Activated CD8-positive, alpha-beta memory T cell treated with anti-CD3 and anti-CD28 coated beads, Interleukin-2, amount 10 ng/mL, durations not matched to agents 7 days and 5 days (primary cell): ENCODE data around the gene SLC2A8. TPM values are rescaled to one million over a fixed set of nuclear protein-coding genes. Genes with fewer than 3 reads are reported as not detected.
A peak's percentile ranks its signal among the peaks of the same experiment; 100 is the strongest.

Experiments
- ATAC-seq: fragments of 150-1000 bp; cut with Tn5 transposase; one replicate; pipeline ENCODE4 v1.10.0; 2021; ENCODE audit warnings: moderate library complexity
- CTCF ChIA-PET: fragments of 350-600 bp; sonication (Branson Sonifier 250); formaldehyde crosslinking; loops from one replicate; lab custom pipeline; 2021; ENCODE audit warnings: antibody characterized with exemption; lab: Charles Lee
- DNase-seq: peaks from one replicate; pipeline ENCODE4 v3.0.0-alpha.2; 2020
- H3K27ac Mint-ChIP-seq: one replicate; pipeline ENCODE4 v1.8.0; 2021; ENCODE audit warnings: mild to moderate bottlenecking, mixed read lengths
- H3K27me3 Mint-ChIP-seq: one replicate; pipeline ENCODE4 v1.8.0; 2021; ENCODE audit warnings: mixed read lengths
- H3K36me3 Mint-ChIP-seq: one replicate; pipeline ENCODE4 v1.8.0; 2021; ENCODE audit warnings: mild to moderate bottlenecking, mixed read lengths
- H3K4me1 Mint-ChIP-seq: one replicate; pipeline ENCODE4 v1.8.0; 2021; ENCODE audit warnings: mixed read lengths
- H3K4me3 Mint-ChIP-seq: one replicate; pipeline ENCODE4 v1.8.0; 2021; ENCODE audit warnings: mild to moderate bottlenecking, moderate library complexity, mixed read lengths
- H3K9me3 Mint-ChIP-seq: one replicate; pipeline ENCODE4 v1.8.0; 2022; ENCODE audit warnings: low read depth, mixed read lengths
- total RNA-seq, 2 experiments: library from RNA; stranded (reverse); gene quantifications; one replicate each; pipeline ENCODE4 v1.2.3, GENCODE V29; 2021

SLC2A8 gene
- total RNA-seq, 2 experiments from 2014 or later, result 12.1 to 26.0 TPM

DNA sequence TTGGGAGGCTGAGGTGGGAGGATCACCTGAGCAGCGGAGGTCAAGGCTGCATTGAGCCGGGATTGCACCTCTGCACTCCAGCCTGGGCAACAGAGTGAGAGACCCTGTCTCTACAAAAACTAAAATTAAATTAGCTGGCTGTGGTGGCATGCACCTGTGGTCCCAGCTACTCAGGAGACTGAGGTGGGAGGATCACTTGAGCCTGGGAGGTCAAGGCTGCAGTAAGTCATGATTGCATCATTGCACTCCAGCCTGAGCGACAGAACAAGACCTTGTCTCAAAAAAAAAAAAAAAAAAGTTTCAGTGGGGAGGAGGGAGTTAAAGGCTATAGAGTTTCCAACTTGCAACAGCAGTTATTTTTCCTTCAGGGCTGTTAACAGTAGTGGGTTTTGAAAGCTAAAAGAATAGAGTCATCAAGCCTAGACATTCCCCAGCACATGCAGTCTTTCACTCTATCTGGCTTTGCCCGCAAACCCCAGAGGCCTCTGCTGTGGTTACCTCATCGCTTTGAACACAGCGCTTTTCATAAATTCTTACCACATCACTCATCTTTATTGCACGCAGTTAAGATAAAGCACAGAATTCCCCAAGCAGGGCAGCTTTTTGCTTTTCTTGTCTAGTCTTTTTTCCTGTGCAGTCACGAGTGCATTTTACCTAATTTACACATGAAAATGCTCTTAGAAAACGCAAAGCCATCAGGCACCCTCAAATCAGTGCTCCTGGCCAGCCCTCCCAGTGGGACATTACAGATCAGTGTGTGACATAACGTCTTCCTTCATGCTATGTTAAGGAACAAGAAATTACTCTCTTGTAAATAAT, 8.7 kb upstream of the SLC2A8 start:
- CTCF ChIA-PET, result interaction anchor here (0.7 to 1.6 kb wide), 9 partner anchors 9 to 169 kb away, joined by 3 to 14 read pairs (median 3); partner anchors contain the start of gene SLC2A8
- Mint-ChIP-seq H3K9me3 (no peaks in the 10 kb centered on the region), H3K27me3 (peaks cover 48% of the 10 kb centered on the region), H3K27ac (peak overlapping the region; percentile 83), H3K36me3 (no peaks in the 10 kb centered on the region), H3K4me1 (peaks cover 33% of the 10 kb centered on the region), H3K4me3 (peak overlapping the region; percentile 16)
- DNase-seq (peak; percentile 96), ATAC-seq (peak; percentile 93)

DNA sequence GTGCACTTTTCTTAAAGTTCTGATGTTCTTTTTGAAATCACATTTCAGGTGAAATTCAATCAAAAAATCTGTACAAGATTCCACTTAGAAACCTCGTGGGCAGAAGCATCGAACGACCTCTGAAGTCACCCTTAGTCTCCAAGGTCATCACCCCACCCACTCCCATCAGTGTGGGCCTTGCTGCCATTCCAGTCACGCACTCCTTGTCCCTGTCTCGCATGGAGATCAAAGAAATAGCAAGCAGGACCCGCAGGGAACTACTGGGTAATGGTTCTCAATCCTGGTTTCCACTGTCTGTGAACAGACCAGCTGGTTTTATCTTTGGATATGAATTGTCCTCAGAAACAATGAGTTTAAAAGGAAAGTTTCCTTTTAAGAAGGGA, 8.1 kb upstream of the SLC2A8 start:
- CTCF ChIA-PET, result interaction anchor here (0.7 to 1.6 kb wide), 6 partner anchors 8 to 170 kb away, joined by 3 to 14 read pairs (median 3); partner anchors contain the start of gene SLC2A8
- Mint-ChIP-seq H3K9me3 (no peaks in the 10 kb centered on the region), H3K27me3 (peaks cover 48% of the 10 kb centered on the region), H3K4me1 (peaks cover 33% of the 10 kb centered on the region), H3K36me3 (no peaks in the 10 kb centered on the region), H3K4me3 (no peak overlapping the region), H3K27ac (peak overlapping the region; percentile 83)
- no peak for ATAC-seq
- no peak for DNase-seq

DNA sequence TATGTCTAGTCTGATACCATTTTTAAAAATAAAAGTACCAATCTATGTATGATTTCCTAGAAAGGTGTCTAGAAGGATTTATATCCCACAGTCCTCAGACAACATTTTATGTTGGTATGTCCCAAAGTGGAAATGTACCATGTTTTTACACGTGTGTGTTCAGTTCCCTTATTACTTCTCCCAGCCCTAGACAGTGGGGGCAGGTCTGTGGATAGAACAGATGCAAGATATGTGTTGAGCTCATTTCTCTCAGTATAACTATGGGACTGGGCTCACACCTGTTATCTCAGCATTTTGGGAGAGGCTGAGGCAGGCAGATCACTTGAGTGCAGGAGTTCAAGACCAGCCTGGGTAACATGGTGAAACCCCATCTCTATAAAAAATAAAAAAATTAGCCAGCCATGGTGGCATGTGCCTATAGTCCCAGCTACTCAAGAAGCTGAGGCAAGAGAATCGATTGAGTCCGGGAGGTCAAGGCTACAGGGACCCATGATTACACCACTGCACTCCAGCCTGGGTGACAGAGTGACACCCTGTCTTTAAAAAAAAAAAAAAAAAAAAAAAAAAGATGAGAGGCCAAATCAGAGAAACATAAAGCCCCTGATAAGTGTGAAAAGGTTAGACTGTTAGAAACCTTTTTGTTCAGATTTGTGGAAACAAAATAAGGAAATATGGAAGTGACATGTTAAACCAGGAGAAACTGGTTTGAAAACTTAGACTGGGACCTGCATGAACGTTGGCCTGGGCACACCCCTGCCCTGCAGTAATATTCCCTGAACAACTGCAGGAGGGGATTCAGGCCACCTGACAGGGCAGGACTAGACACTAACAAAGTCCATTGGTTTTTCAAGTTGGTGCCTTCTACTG, 7.4 kb upstream of the SLC2A8 start:
- CTCF ChIA-PET, result interaction anchor here (1.6 kb wide), 1 partner anchor 166 kb away, joined by 4 read pairs; no protein-coding TSS in a partner anchor
- H3K36me3 Mint-ChIP-seq, result no peaks in the 10 kb centered on the region

DNA sequence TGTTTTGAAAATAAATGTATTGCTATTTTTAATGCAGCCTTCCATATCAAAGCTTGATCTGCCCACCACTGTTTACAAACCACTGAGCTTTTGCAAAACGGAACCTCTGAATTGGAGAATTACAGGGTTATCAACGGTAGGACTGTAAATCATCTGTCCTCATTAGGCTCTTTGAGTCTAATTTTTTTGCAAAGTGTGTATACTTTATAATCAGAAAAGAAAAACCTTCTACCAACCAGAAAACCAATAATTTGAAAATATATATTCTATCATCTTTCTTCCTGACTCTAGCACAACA, 6.8 kb upstream of the SLC2A8 start:
- ATAC-seq (no peak), DNase-seq (no peak)
- CTCF ChIA-PET, result no interaction called here
- Mint-ChIP-seq H3K4me1 (peaks cover 33% of the 10 kb centered on the region), H3K9me3 (no peaks in the 10 kb centered on the region), H3K27me3 (peaks cover 38% of the 10 kb centered on the region), H3K4me3 (no peak overlapping the region), H3K36me3 (no peaks in the 10 kb centered on the region), H3K27ac (no peak overlapping the region)

More for the DNA sequence above, 7.4 kb upstream of the SLC2A8 start:
- no peak for ATAC-seq
- no peaks in the 10 kb centered on the region for H3K9me3 Mint-ChIP-seq
- H3K27me3 Mint-ChIP-seq, result peaks cover 42% of the 10 kb centered on the region
- H3K27ac Mint-ChIP-seq, result no peak overlapping the region
- no peak for DNase-seq
- no peak overlapping the region for H3K4me3 Mint-ChIP-seq
- H3K4me1 Mint-ChIP-seq, result peaks cover 33% of the 10 kb centered on the region

DNA sequence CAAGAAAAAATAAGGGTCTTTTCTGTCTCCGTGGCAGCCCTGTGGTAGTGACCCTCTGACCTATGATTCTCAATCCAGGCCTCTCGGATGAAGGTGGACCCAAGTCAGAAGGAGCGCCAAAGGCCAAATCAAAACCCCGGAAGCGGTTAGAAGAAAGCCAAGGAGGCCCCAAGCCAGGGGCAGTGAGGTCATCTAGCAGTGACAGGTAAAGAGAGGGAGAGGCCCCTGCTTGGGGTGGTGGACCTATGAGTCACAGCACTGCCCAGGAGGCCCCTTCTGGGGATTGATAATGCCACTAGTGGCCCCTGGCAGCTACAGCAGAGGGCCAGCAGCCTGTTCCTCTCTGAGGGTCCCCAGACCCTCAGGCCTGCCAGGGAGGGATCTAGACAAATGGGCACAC, 6.4 kb upstream of the SLC2A8 start:
- no peaks in the 10 kb centered on the region for H3K36me3 Mint-ChIP-seq
- no peak overlapping the region for H3K4me3 Mint-ChIP-seq
- CTCF ChIA-PET, result no interaction called here
- DNase-seq, result no peak
- H3K27me3 Mint-ChIP-seq, result peaks cover 38% of the 10 kb centered on the region
- H3K4me1 Mint-ChIP-seq, result peaks cover 35% of the 10 kb centered on the region
- H3K27ac Mint-ChIP-seq, result no peak overlapping the region
- ATAC-seq, result no peak
- H3K9me3 Mint-ChIP-seq, result no peaks in the 10 kb centered on the region

DNA sequence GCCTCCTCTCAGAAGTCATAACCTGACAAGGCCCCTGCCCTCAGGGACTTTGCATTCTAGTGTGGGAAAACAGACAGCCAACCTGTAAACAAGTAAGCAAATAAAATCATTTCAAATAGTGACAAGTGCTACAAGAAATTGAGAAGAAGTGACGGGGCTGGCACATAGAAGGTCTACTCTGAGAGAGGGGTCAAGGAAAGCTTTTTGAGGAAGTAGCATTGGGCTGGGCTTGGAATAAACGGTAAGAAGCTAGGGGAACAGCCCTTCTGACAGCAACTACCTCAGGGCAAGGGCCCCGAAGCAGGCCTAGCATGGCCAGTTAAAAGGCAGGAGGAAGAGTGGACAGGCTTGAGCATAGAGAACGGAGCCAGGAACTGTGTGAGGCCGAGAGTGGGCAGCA, 4.8 kb upstream of the SLC2A8 start:
- CTCF ChIA-PET, result no interaction called here
- DNase-seq, result no peak
- Mint-ChIP-seq H3K9me3 (no peaks in the 10 kb centered on the region), H3K4me1 (peaks cover 43% of the 10 kb centered on the region), H3K27ac (no peak overlapping the region), H3K4me3 (no peak overlapping the region), H3K36me3 (no peaks in the 10 kb centered on the region), H3K27me3 (peaks cover 35% of the 10 kb centered on the region)
- ATAC-seq, result no peak

DNA sequence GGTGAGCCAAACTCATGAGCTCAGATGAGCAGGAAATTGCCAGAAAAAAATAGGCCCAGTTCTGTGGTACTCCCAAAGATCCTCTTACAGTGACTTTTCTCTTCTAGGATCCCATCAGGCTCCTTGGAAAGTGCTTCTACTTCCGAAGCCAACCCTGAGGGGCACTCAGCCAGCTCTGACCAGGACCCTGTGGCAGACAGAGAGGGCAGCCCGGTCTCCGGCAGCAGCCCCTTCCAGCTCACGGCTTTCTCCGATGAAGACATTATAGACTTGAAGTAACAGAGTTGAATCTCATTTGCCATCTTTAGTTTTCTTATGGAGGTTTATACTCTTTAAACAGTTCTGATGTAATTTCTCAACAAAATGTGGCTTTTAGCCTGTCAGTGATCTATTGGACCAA, 4.0 kb upstream of the SLC2A8 start:
- Mint-ChIP-seq H3K27ac (no peak overlapping the region), H3K4me1 (peaks cover 41% of the 10 kb centered on the region), H3K4me3 (no peak overlapping the region), H3K27me3 (peaks cover 35% of the 10 kb centered on the region), H3K9me3 (no peaks in the 10 kb centered on the region), H3K36me3 (no peaks in the 10 kb centered on the region)
- DNase-seq (no peak), ATAC-seq (no peak)
- CTCF ChIA-PET, result no interaction called here

DNA sequence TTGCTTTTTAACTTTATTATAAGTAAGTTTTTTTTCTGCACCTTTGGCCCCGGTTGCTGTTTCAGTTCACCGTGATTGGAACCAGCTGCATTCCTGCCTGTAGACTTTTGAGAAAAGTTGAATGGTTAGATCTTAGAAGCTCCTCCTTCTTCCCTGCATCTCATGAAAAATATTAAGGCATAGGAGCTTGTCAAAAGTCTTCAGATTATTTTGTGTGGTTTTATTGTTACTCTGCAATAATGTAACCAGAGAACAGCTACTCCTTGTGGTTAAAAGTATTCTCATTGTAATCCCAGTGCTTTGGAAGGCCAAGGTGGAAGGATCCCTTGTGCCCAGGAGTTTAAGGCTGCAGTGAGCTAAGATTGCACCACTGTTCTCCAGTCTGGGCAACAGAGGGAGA, 3.3 kb upstream of the SLC2A8 start:
- H3K36me3 Mint-ChIP-seq, result no peaks in the 10 kb centered on the region
- H3K27me3 Mint-ChIP-seq, result peaks cover 35% of the 10 kb centered on the region
- peaks cover 37% of the 10 kb centered on the region for H3K4me1 Mint-ChIP-seq
- no peak overlapping the region for H3K27ac Mint-ChIP-seq
- no peak for DNase-seq
- ATAC-seq, result no peak
- no peak overlapping the region for H3K4me3 Mint-ChIP-seq
- CTCF ChIA-PET, result interaction anchor here (0.6 to 0.7 kb wide), 2 partner anchors 49 to 55 kb away, joined by 3 to 4 read pairs; no protein-coding TSS in a partner anchor
- no peaks in the 10 kb centered on the region for H3K9me3 Mint-ChIP-seq

DNA sequence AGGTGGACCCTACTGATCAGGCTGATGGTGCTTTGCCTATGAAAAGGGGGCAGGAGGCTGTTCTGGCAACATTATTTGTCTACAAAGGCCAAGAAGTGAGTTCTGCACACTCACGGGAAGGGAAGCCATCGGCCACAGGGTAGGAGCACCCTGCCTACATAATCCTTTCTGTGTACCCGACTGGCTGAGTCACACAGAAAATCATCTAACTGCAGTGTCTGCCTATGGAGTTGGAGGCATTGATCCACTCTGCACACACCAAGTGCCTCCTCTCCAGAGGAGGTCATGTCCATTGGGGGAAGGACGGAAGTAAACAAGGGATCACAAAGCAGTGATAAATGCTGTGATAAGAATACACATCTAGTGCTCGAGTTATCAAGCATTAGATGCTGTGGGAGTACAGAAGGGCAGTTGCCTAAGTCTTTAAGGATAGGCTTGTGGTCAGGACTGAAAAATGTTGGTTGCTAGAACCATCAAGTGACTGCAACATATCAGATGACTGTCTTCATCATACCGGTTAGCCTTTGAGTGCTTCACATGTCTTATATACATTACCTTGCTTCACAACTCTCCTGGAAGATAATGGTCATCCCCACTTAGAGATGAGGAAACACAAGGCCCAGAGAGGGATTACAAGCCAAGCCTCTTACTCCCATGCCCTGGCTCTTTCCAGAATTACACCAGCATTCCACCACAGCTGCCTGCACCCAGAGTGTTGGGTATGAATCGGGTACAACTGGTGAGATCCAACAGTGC, 1.3 kb upstream of the SLC2A8 start:
- peak overlapping the region; percentile 17 for H3K27ac Mint-ChIP-seq
- no peaks in the 10 kb centered on the region for H3K36me3 Mint-ChIP-seq
- H3K9me3 Mint-ChIP-seq, result no peaks in the 10 kb centered on the region
- peak overlapping the region; percentile 61 for H3K4me3 Mint-ChIP-seq
- CTCF ChIA-PET, result interaction anchor here (1.4 to 2.0 kb wide), 6 partner anchors 28 to 180 kb away, joined by 4 to 15 read pairs (median 10); partner anchors contain the start of gene ZNF79
- H3K4me1 Mint-ChIP-seq, result peaks cover 19% of the 10 kb centered on the region
- ATAC-seq (no peak), DNase-seq (no peak)
- peaks cover 31% of the 10 kb centered on the region for H3K27me3 Mint-ChIP-seq

DNA sequence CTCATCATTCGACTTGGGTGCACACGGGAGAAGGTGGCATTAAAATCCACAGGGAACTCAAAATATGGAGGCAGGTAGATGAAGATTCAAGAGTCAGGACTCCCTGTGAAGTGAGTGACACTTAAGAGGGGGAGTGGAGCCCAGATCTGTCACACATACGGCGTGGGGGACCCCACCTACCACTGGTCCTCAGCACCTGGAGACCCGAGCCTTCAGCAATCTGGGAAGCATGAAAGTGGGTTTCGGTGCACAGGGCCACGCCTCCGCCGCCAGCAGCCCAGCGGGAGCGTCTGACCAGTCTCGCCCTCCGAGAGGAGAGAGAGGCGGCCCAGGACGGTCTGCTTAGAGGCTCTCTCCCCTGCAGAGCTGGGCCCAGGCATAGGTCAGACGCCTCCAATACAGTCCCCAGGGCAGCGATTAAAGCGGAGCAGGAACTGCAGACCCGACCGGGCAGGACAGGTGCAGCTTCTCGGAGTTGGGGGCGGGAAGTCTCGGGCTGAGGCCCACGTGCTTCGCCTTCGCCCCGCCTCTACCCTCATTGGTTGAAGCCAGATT, 639 bp upstream of the SLC2A8 start:
- H3K27me3 Mint-ChIP-seq, result peaks cover 31% of the 10 kb centered on the region
- DNase-seq, result no peak
- peak overlapping the region; percentile 43 for H3K27ac Mint-ChIP-seq
- peak overlapping the region; percentile 61 for H3K4me3 Mint-ChIP-seq
- H3K36me3 Mint-ChIP-seq, result no peaks in the 10 kb centered on the region
- H3K9me3 Mint-ChIP-seq, result no peaks in the 10 kb centered on the region
- ATAC-seq, result no peak
- peaks cover 18% of the 10 kb centered on the region for H3K4me1 Mint-ChIP-seq
- CTCF ChIA-PET, result interaction anchor here (0.6 to 2.0 kb wide), 22 partner anchors 8 to 455 kb away, joined by 3 to 15 read pairs (median 4); partner anchors contain the start of gene ZNF79

DNA sequence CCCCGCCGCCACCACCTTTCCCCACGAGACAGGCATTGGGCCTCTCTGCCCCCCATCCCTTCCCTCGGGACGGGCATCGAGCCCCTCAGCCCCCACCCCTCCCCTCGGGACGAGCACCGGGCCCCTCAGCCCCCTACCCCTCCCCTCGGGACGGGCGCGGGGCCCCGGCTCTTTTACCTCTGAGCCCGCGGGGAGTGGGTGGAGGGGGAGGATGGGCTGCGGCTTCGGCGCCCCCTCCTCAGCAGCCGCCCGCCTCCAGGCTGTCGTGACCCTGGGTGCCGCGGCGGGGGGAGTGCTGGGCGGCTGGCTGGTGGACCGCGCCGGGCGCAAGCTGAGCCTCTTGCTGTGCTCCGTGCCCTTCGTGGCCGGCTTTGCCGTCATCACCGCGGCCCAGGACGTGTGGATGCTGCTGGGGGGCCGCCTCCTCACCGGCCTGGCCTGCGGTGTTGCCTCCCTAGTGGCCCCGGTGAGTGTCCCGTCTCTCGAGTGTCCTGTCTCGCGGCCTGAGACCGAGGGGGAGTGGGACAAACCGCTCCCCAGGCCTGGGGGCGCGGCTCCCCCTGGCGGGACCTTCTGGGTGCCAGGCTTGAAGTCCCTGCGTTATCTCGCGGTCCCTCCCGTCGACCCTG, 791 bp downstream of the SLC2A8 start:
- H3K36me3 Mint-ChIP-seq, result no peaks in the 10 kb centered on the region
- H3K4me3 Mint-ChIP-seq, result peak overlapping the region; percentile 68
- peaks cover 18% of the 10 kb centered on the region for H3K4me1 Mint-ChIP-seq
- CTCF ChIA-PET, result interaction anchor here (0.7 to 3.1 kb wide), 18 partner anchors 10 to 457 kb away, joined by 3 to 15 read pairs (median 6); partner anchors contain the start of gene ZNF79
- ATAC-seq, result no peak
- H3K27ac Mint-ChIP-seq, result peak overlapping the region; percentile 47
- peaks cover 22% of the 10 kb centered on the region for H3K27me3 Mint-ChIP-seq
- DNase-seq, result peak; percentile 60
- H3K9me3 Mint-ChIP-seq, result no peaks in the 10 kb centered on the region

DNA sequence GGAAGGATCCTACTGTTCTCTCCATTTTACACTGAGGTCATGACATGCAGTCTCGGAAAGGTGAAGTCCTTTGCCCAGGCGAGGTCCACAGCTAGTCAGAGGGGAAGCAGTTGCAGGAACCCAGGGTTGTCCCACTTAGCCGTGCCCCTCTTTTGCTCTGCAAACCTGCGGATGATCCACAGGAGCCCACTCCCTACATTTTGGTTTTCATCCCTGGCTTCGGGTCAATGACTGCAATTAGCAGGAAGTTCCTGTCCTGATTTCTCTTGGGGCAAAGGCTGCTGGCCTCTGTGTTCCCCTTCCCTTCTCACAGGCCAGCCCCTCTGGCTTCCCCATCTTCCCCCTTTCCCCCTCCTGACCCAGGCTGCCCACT, 1.3 kb downstream of the SLC2A8 start:
- CTCF ChIA-PET, result interaction anchor here (1.2 to 3.1 kb wide), 5 partner anchors 10 to 183 kb away, joined by 3 to 13 read pairs (median 6); no protein-coding TSS in a partner anchor
- no peaks in the 10 kb centered on the region for H3K9me3 Mint-ChIP-seq
- no peaks in the 10 kb centered on the region for H3K36me3 Mint-ChIP-seq
- peaks cover 19% of the 10 kb centered on the region for H3K27me3 Mint-ChIP-seq
- H3K4me3 Mint-ChIP-seq, result peak overlapping the region; percentile 68
- H3K4me1 Mint-ChIP-seq, result peaks cover 18% of the 10 kb centered on the region
- no peak for ATAC-seq
- H3K27ac Mint-ChIP-seq, result peak overlapping the region; percentile 47
- DNase-seq, result no peak
